ENCODE measurements around the gene IL12RB1.

DNA sequence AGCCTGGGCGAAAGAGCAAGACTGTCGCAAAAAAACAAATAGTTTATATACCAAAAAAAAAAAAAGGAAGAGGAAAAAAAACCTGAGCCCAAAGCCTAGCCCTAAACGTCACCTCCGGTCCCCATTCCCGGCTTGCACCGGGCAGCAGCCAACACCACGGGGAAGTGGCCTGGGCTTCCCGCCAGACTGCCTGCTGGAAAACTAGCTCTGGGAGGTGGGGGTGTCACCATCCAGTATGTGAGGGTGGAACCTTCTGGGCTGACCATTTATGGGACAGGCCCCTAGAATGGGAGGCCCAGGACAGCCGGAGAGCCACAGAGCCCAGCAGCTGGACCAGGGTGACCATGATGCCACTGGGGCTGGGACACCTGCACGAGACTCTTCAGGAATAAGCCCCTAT is 37.3 kb downstream of the IL12RB1 start:
- TF ChIP-seq, protein P1, sequence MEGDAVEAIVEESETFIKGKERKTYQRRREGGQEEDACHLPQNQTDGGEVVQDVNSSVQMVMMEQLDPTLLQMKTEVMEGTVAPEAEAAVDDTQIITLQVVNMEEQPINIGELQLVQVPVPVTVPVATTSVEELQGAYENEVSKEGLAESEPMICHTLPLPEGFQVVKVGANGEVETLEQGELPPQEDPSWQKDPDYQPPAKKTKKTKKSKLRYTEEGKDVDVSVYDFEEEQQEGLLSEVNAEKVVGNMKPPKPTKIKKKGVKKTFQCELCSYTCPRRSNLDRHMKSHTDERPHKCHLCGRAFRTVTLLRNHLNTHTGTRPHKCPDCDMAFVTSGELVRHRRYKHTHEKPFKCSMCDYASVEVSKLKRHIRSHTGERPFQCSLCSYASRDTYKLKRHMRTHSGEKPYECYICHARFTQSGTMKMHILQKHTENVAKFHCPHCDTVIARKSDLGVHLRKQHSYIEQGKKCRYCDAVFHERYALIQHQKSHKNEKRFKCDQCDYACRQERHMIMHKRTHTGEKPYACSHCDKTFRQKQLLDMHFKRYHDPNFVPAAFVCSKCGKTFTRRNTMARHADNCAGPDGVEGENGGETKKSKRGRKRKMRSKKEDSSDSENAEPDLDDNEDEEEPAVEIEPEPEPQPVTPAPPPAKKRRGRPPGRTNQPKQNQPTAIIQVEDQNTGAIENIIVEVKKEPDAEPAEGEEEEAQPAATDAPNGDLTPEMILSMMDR (optimal IDR thresholded peaks at IDR 0.05 in 1 of 3, IDR thresholded peaks at IDR 0.05 in 1 of 3, conservative IDR thresholded peaks at IDR 0.05 in 1 of 3; ENCODE audit: extremely low read depth in 1 of 3, insufficient read depth in 2 of 3, low read length in 3 of 3), result no peak
- no peak for TF ChIP-seq EZH2 (IDR thresholded peaks at IDR 0.05; ENCODE audit: low read length)

All from keratinocyte (primary cell).